Measurements from ENCODE around the gene FNDC3B.

GRCh38 chr3:172347895-172348679 is 308.7 kb downstream of the FNDC3B start:
- TF ChIP-seq CTCF (conservative IDR thresholded peaks at IDR 0.05; ENCODE audit: low read length) (no peak), EZH2phosphoT487 (IDR thresholded peaks at IDR 0.05; ENCODE audit: borderline replicate concordance) (no peak)

All from Loucy (cell line).